ENCODE measurements around the gene SERPINB8.
A peak's percentile ranks its signal among the peaks of the same experiment; 100 is the strongest.

SERPINB8 gene

GRCh38 chr18:63979409-63979920, 9.6 kb downstream of the SERPINB8 start:
- no peaks in the 10 kb centered on the region for H3K27me3 ChIP-seq (ENCODE audit: insufficient read depth, poor library complexity, severe bottlenecking)
- no peak overlapping the region for H3K4me3 ChIP-seq (replicated peaks; ENCODE audit: insufficient read depth, low read length)
- TF ChIP-seq CTCF (IDR thresholded peaks at IDR 0.05; ENCODE audit: insufficient read depth, low read length) = peak; percentile 99
- TF ChIP-seq SPI1 (IDR thresholded peaks at IDR 0.05; ENCODE audit: borderline replicate concordance, low read depth) = peak; percentile 71; the same call in 1 of the 2 replicates
- no peak for TF ChIP-seq GABPA (IDR thresholded peaks at IDR 0.05; ENCODE audit: low read depth)
- TF ChIP-seq REST (IDR thresholded peaks at IDR 0.05; ENCODE audit: insufficient replicate concordance, low read depth) = no peak
- peak; percentile 63 to 89 for DNase-seq (ENCODE audit: low read depth in 1 of 2, low spot score in 1 of 2)
- H3K27ac ChIP-seq (replicated peaks) = peak overlapping the region; percentile 77

- no peak overlapping the region for H3K4me3 ChIP-seq (replicated peaks; ENCODE audit: insufficient read depth, low read length)
Observed at GRCh38 chr18:63980027-63980426, 10.1 kb downstream of the SERPINB8 start.

More at GRCh38 chr18:63980027-63980426, 10.1 kb downstream of the SERPINB8 start:
- Histone ChIP-seq H3K27ac (replicated peaks) (peak overlapping the region; percentile 77), H3K27me3 (ENCODE audit: insufficient read depth, poor library complexity, severe bottlenecking) (no peaks in the 10 kb centered on the region)
- TF ChIP-seq CTCF (IDR thresholded peaks at IDR 0.05; ENCODE audit: insufficient read depth, low read length) (no peak), POLR2AphosphoS5 (IDR thresholded peaks at IDR 0.05; ENCODE audit: low read depth) (no peak), SPI1 (IDR thresholded peaks at IDR 0.05; ENCODE audit: borderline replicate concordance, low read depth) (no peak), GABPA (IDR thresholded peaks at IDR 0.05; ENCODE audit: low read depth) (no peak), REST (IDR thresholded peaks at IDR 0.05; ENCODE audit: insufficient replicate concordance, low read depth) (no peak)
- no peak for DNase-seq (ENCODE audit: low read depth in 1 of 2, low spot score in 1 of 2)

All from HL-60 (cell line).